HG03095 (cell line): Measurements from ENCODE around the gene PHAF1.
A peak's percentile ranks its signal among the peaks of the same experiment; 100 is the strongest.

Experiments used
- ATAC-seq: cut with Tn5 transposase; IDR thresholded peaks from one replicate; pipeline ENCODE4 v1.9.1; 2021; ENCODE audit warnings: moderate library complexity; ENCODE audit not compliant: unreplicated experiment

The PHAF1 gene

GRCh38 chr16:67146523-67147357, 37.0 kb downstream of the PHAF1 start:
- no peak for ATAC-seq

- no peak for ATAC-seq
These were observed 37.8 kb downstream of the PHAF1 start for GRCh38 chr16:67147437-67148140.

GRCh38 chr16:67148221-67148620, 38.5 kb downstream of the PHAF1 start:
- no peak for ATAC-seq

GRCh38 chr16:67148656-67149275, 39.0 kb downstream of the PHAF1 start:
- ATAC-seq = no peak

DNA sequence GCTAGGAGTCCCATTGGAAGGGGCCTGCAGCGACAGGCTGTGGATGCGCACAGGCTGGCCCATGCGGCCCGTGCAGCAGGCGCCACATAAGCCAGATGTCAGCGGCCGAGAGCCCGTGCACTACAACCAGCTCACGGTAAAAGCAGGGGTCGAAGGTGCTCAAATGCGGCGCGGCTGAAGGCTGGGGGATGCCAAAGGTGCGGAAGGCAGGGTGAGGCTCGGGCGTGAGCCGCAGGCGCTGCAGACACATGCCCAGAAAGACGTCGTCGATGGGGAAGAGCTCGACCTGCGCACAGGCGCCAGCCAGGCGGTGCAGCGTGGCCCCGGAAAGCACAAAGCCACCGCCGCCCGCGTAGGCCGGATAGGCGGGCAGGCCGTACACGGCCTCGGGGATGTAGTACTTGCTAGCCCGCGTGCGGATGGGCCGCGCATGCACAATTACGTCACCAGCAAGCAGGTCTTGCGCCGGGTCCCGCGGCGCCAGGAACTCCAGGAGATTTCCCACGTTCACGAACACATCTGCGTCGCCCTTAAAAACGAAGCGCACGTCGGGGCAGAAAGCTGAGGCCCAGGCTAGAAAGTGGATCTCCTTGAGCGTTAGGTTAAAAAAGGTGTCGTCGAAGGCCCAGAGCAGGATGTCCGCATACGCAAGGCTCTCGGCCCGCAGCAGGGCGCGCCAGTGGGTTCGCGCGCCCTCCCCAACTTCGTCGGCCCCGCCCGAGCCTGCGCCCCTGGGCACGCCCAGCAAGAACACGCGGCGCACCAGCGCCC, 39.7 kb downstream of the PHAF1 start:
- ATAC-seq = no peak

DNA sequence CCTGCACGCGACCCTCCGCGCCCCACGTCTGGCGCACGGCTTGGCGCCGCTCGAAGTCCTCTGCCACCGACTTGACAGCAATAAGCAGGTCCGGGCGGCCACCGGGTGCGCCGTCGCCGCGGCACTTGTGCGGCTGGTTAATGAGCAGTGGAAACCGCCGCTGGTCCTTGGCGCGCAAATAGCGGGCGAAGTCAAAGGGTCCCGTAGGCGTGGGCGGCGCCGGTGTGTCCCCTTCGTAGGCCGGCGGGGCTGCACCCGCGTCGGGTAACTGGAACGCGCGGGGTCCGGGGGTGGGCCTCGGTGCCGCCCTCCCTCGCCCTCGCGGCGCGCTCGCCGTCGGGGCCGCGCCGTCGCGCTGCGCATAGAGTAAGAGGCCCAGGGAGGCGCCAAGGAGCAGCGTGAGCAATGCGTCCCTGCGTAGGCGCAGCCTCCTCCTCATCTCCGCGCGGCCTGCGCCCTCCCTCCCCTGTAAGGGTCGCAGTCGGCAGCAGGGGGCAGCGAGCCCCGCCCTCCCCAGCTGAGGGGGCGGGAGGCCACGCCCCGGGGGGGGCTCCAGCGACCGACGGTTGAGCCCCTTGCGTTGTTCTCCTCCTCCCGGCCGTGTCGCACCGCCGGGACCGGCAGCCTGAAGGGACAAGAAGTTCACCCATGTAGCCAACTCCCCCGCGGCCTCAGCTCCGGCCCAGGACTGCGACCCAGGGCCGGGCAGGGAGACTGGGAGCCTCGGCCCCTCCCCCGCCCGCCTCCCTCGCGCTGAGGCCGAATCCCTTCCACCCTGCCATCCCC, 40.5 kb downstream of the PHAF1 start:
- no peak for ATAC-seq

DNA sequence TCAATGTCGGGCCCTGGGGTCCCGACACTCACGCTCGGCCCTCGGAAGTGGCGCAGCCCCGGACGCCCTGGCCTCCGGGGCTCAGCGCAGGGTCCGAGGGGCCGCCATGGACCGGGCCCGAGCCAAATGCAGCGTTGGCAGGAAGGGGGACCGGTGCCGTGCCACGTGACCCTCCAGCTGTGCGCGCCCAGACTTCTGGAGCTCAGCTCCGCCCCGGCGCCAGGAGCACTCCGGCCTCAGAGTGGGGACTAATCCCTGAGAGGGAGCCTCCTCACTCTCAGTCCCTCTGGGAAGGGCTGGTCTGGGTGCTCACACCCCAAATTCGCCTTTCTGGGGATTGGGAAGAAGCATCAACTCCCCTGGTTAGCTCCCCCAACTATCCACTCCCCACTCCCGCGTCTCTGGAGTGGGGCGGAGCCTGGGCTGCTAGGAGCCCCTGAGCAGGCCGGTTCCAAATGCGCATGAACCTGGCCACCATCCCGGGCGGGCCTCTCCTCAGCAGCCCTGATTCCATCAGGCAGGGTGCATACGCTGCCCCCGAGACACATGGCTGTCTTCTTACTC, 41.2 kb downstream of the PHAF1 start, which contains the start of gene B3GNT9:
Gene B3GNT9 (minus strand): TSS at position 166 of the 564 bp plus-strand sequence. CDS start 513 bp downstream, outside the sequence.
- no peak for ATAC-seq

DNA sequence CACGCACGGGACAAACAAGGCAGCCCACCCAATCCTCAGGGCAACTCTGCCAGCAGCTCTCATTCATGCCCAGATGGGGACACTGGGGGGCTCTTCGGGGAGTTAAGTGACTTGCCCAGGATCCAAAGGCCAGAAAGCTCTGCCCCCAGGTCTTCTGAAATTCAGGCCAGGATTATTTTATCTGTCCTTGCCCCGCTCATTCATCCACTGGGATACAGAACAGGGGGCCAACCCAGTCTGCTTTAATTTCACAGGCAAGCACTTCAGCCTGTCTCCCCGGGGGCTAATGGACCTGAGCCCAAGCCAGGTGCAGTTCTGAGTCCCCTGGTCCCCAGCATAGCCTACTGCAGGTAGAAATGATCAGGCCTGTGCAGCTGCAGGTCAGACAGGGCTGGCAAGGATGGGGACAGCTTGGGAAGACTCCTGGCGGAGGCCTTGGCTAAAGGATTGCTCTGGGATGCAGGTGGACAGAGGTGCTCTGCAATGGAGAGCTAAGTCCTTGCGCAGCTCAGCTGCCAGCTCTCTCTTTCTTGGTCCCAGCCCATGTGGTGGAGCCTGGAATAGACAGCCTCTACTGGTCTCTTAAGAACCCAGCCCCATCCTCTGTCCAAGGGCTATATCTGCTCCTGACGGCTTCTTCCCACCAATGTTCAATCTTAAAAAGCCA, 41.8 kb downstream of the PHAF1 start:
- ATAC-seq = no peak

DNA sequence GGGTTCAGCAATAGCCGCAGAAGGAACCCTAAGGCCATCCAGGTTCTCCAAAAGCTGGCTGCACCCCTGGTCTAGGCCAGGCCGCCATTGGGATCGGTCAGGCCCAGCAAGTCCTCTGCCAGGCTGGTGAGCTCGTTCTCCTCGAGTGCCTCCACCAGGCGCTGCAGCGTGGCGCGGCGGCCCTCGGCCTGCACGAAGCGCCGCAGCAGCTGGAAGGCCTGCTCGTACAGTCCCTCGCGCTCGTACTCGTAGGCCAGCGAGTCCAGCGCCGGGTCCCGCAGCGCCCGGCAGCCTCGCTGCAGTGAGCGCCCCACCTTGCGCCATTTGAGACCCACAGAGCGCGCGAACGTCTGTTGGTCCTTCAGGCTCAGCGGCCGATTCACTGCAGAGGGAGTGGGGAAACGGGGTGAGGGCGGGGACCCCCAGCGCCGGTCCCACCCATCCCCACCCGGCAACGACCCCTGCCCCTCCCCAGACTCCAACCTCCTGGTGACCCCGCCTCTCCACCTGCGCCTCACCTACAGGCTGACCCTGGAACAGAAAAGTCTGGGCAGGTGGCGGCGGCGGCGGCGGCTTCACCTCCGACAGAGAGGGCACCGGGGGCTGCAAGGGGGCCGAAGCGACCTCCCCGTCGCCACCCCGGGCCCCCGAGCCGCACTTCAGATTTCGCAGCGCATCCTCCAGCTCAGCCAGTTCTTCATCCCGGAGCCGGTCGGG, 45.0 kb downstream of the PHAF1 start:
- no peak for ATAC-seq

DNA sequence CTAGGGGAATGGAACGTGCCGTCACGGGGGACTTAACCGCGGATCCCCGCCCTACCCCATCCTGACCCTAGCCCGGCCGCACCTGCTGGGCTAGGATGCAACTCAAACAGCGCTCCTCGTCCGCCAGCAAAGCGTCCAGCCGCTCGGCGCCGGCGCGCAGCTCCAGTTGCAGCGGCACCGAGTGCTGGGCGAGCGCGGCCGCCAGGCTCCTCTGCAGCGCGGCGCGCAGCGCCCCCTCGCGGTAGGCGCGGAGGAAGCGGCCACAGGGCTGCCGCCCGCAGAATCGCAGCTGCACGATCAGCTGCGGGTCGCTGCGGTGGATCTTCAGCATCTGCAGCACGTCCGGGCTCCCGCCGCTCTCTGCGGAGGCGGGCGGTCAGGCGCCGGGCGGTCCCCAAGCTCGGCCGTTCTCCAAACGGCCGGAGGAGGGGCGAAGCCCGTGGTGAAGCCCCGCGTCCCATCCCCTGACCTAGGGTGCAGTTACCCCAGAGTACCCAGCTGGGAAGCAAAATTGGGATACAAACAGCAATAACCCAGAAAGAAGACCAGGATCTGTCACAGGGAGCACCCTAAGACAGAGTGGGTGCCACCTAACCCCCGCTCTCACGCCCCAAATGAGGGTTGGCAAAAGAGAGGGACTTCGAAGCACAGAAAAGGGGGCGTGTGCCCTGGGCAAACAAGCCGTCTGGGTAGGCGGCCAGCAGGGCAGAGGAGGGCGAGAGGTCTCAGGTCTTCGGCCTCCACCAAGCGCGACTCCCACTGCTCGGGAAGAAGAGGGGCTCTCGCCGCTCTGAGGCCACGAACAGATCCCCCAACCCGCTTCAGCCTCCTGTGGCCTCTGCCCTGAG, 45.8 kb downstream of the PHAF1 start:
- no peak for ATAC-seq

DNA sequence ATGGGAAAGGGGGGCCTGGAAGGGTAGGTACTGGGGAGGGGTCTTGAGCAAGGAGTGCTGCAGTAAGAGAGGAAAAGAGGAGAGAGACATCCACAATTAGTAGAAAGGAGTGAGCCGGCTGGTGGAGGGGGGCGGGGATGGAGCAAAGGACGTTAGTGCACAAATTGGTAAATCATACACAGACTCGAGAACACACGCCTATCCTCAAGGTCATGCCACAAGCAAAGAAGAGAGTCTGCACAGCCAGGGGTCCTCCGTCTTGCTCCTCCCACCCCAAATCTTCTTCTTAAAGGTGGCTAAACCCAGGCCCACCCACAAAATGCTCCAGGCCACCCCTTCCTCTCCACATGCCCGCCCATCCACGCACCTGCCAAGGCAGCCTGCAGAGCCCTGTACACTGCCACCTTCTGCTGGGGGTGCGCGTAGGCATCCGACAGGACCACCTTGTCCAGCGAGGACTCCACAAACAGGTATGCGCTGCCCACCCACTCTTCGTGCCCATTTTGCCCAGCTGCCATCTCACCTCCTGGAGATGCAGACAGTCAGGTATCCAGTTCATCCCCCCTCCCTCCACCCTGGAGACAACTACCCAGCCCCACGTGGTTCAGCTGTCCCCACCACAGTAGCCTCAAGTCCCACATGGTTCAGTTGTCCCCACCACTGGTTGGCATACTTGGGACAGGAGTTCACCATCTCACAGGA, 46.6 kb downstream of the PHAF1 start:
- ATAC-seq = no peak

DNA sequence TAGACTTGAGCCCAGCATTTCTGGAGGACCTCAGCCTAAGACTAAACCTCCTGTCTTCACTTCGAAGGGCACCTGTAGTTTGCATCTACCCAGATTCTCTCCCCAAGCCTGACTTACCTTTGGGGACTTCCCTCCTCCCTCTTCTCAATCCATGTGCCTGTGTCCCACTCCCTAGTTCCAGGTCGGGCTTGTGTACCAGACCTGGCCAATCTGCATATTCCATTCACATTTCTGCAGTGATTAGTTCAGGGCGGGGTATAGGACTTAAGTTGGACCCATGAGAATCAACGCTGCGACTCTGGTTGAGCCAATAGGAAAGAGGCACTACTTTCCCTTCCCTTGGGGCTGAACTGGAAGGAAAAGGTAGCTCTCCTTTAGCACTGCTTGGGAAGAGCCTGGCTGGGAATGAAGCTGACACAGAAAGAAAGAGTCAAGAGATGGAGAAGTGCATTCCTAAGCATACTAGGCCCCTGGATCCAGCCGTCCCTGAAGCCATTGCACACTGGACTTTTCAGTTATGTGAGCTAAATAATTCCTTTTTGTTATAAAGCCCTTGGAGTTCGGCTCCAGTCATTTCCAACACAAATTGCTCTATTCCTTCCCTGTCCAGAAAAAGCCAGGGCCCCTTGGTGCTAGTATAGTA, 47.5 kb downstream of the PHAF1 start:
- ATAC-seq = no peak

DNA sequence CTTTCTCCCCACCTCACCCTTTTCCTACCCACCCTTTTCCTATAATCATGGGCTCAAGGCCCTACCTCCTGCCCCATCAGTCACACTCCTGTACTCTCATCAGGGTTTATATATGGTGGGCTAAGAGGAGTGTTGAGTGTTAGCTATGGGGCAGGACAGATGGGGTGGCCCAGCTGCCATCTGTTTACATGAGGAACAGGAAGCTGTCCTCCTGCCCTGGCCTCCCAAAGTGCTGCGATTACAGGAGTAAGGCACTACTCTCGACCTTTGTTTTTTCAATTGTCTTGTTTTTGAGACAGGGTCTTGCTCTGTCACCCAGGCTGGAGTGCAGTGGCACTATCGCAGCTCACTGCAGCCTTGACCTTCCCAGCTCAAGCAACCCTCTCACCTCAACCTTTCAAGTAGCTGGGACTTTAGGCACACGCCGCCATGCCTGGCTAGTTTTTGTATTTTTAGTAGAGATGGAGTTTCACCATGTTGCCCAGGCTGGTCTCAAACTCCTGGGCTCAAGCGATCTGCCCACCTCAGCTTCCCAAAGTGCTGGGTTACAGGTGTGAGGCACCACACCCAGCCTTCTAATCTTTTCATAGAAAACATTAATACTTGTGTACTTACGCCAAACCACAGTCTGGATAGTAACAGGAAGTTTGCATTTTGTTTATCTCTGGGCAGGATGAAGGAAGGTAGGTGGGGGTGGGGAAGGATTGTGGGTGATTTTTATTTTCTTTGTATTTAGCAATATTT, 48.3 kb downstream of the PHAF1 start:
- ATAC-seq = no peak

GRCh38 chr16:67158637-67159600, 49.2 kb downstream of the PHAF1 start:
- peak; percentile 40 for ATAC-seq

- ATAC-seq = no peak
These were observed 51.9 kb downstream of the PHAF1 start for GRCh38 chr16:67161595-67162058.
